Breast epithelium (tissue), 3 donors: ENCODE measurements around the gene DPH1.

Source experiments
- POLR2A ChIP-seq: fragments of 450-650 bp; IDR thresholded peaks from one replicate; pipeline ENCODE4 v1.6.1; 2016; ENCODE audit warnings: antibody characterized with exemption, mild to moderate bottlenecking, moderate library complexity
- TF ChIP-seq, protein P1 (sequence below), 3 donors: fragments of 450-650 bp; IDR thresholded peaks; one replicate each; pipeline ENCODE4 v1.5.1; 2016 to 2017; ENCODE audit warnings: antibody characterized with exemption in 3 of 3, mild to moderate bottlenecking in 3 of 3, moderate library complexity in 3 of 3

DNA sequence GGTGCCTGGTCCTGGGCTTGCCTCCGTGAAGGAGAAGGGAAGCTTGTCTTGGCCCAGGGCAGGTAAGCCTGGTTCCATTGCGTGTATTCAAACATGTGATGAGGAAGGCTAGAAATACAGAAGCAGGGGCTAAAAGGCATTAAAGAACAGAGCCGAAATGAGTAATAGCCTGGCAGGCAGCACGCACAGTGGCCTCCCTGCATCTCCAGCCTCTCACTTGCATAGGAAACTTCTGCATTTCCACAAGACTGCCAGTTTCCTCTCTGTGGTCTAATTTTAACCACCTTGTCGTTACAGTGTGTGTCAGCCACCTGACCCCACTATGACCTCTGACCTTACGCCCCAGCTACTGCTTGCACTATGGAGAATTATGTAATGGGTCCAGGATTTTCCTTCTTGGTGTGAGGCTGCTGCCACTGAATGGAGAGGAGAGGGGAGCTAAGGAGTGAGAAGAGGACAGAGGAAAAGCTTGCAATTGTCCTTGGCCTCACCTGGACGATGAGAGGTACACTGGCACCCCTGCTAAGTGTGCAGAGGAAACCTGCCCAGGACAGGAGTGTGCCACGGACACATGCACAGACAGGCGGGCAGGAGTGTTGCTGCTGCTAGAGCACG lies 57.8 kb downstream of the DPH1 start:
- TF ChIP-seq POLR2A, result no peak
- TF ChIP-seq, protein P1, sequence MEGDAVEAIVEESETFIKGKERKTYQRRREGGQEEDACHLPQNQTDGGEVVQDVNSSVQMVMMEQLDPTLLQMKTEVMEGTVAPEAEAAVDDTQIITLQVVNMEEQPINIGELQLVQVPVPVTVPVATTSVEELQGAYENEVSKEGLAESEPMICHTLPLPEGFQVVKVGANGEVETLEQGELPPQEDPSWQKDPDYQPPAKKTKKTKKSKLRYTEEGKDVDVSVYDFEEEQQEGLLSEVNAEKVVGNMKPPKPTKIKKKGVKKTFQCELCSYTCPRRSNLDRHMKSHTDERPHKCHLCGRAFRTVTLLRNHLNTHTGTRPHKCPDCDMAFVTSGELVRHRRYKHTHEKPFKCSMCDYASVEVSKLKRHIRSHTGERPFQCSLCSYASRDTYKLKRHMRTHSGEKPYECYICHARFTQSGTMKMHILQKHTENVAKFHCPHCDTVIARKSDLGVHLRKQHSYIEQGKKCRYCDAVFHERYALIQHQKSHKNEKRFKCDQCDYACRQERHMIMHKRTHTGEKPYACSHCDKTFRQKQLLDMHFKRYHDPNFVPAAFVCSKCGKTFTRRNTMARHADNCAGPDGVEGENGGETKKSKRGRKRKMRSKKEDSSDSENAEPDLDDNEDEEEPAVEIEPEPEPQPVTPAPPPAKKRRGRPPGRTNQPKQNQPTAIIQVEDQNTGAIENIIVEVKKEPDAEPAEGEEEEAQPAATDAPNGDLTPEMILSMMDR (IDR thresholded peaks at IDR 0.05), result no peak
